ENCODE data around the gene ANKS1B.

DNA sequence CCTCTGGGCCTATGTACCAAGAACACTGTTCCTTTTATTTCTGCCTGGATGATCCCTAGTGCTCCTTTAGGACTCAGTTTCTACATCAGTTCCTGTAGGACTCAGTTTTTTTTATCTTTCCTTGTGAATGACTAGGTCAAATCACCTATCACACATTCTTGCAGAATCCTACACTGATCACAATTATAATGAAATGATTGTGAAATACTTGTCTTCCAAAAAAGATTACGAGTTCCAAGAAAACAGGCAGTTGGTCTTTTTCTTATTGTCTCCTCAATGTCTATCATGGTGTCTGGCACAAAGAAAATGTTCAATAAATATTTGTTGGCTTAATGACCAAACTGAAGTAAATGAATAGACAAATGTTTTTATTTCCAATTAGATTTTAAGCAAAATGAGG is 432.7 kb downstream of the ANKS1B start:
- TF ChIP-seq CTCF (IDR thresholded peaks at IDR 0.05; ENCODE audit: insufficient read depth, low read depth, low read length) = no peak
- no peak for TF ChIP-seq EZH2 (IDR thresholded peaks at IDR 0.05; ENCODE audit: insufficient read depth, low read length)
